Activated CD4-positive, alpha-beta T cell treated with anti-CD3 and anti-CD28 coated beads for 4 hours (primary cell): ENCODE measurements around the gene TMEM252.

Source experiments
- DNase-seq, 2 donors: peaks; one replicate each; pipeline ENCODE4 v3.0.0-alpha.2; 2020

TMEM252 gene, protein sequence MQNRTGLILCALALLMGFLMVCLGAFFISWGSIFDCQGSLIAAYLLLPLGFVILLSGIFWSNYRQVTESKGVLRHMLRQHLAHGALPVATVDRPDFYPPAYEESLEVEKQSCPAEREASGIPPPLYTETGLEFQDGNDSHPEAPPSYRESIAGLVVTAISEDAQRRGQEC

DNA sequence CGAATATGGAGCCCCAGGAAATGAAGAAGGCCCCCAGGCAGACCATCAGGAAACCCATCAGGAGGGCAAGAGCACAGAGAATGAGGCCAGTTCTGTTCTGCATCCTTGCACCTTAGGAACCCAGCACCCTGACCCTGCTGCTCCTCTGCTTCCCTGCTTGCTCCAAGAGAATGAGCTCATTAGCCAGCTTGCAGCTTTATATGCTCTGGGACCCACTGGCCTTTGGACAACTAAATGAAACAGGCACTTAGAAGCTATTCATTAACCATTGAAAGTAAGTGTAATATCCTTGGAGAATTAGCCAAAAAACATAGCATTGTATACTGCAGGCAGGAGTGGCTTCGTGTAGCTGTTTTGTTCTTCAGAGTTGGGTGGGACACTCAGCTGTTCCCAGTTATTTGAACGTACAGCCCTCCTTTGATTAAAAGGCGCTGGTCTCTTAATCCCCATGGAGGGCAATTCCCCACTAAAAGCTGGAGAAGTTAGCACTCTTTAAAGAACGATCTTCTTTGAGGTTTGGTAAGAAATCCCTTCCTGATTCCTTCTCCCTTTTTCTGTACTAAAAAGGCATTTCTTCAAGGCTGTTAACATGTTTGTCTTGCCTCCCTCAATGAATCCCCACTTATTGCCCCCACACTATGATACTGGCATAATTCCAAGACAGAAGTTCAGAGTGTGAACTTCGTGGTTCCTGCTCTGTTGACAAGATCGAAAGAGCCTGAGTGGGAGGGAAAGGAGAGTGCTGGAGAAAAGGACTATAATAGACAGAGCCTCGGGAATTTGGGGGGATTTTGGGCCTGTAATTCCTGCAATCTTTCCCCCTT is at the start of gene TMEM252:
Gene TMEM252, minus strand, starts transcription at position 172 of the 824 bp plus-strand sequence. Its CDS starts 69 bp downstream, at position 103.
- no peak for DNase-seq

DNA sequence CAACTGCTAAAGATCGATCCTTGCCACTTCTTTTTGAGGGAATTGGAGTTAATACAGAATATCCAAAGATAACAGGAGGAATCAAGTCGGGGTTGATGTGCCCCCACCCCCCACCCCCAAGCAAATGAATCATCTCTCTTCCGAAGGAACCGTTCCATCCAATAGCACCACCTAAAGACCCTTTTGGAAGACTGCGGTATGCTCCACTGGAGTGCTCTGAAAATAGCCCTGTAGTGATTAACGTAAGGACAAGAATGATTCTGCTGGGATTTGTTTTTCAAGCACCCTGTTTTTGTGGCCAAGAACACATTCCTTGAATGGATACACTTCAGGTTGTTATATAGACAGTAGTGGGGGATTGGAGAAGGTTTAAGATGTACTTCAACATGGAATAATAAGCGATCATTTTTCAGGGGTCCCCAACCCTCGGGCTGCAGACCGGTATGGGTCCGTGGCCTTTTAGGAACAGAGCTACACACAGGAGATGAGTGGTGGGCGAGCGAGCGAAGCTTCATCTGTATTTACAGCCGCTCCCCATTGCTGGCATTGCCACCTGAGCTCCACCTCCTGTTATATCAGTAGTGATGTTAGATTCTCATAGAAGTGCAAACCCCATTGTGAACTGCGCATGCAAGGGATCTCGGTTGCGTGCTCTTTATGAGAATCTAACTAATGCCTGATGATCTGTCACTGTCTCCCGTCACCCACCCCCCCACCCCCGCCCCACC is 44.5 kb upstream of the TMEM252 start:
- no peak for DNase-seq

DNA sequence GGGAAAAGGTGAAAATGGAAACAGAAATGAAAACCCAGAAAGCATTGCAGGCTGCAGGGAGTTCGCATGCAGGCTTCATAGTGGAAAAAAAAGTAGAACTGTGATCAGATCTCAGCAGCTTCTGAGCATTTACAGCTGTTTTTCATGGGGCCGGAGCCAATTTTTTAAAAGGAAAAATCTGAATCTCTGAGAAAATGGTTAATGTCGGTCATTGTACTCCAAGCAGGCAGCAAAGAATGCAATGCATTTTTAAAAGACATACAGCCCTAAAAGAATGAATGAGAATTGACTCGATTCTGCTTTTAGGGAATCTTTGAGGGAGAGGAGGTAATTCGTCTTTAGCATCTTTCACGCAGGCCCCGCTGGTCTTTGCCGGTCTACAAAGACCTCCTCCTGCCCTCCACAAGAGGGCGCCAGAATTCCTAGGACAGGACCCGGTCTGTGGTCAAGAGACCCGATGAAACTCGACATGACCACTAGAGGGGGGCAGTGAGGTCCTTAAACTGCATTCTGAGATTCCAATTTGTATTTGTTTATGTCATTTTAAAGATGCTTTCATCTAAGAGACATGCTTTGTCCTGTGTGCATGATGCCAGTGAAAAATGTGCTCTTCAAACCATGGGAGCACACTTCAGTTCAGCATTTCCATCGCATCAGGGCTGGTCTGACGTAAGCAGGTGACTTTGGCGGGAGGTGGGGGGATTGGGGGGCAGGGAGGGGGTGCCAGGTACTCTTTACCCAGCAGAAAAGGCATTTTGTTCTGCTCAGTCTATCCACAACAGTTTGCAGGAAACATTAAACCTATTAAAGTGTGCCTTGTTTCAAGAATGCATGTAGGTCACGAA is 43.7 kb upstream of the TMEM252 start:
- peak; percentile 86 to 88 for DNase-seq

DNA sequence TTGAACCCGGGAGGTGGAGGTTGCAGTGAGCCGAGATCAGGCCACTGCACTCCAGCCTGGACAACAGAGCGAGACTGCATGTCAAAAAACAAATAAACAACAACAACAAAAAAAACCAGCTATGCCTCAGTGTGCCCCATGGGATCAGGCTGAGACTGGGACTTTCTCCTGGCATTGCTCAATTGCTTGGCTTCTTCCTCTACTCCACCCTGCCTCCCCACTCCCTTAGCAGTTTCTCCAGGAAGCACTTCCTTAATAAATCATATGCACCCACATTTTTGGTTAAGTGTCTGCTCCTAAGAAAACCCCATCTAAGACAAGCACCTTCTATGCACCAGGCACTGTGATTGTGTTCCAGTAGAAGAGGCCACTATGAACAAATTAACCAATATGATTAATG is 41.0 kb upstream of the TMEM252 start:
- no peak for DNase-seq

DNA sequence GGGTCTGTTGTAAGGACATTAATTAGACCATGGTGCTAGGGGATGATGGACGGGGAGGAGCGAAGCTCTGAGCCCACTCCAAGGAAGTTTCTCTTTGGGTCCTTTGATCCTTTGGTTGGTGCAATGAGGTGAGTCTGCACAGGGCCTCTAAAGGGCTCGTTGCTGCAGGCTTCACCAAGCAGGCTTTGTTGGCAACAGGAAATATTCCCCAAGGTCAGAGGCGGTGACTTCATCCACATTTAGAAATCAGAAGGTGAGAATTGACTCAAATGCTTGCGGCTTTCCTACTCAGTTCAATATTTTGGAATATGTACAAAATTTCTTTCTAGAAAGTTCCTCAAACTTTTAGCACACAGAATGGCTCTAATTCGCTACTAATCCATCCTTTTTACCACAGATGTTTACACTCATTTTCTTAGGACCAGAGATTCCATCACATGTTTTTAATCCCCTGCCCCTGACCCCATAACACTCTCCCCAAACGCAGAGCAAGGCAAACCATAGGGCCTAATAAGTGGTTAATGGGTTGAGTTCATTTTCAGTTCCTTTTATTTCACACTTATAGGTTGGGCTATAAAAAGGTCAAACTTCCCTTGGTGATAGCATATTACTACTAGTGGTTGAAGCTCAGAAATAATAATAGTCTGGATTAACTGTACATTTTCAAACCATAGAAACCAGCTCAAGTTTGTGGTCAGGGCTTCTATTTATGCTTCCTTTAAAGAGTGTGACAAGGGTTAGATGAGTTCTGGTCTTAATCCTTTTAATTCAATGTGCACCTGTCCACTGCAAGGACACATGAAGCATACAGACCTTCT is 37.3 kb upstream of the TMEM252 start:
- no peak for DNase-seq

DNA sequence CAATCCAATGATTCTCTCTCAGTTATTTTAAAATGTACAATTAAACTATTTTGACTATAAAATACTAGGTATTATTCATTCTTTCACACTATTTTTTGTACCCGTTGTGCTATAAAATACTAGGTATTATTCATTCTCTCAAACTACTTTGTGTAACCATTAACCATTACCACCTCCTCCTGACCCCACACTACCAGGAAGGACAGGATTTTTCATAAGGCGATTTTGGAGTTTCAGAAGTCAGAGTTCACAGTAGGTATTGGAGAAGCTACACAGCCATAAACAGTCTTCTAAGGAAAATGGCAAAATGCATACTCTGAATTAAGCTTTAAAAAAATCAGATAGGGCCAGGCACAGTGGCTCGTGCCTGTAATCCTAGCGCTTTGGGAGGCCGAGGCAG is 35.1 kb upstream of the TMEM252 start:
- no peak for DNase-seq

DNA sequence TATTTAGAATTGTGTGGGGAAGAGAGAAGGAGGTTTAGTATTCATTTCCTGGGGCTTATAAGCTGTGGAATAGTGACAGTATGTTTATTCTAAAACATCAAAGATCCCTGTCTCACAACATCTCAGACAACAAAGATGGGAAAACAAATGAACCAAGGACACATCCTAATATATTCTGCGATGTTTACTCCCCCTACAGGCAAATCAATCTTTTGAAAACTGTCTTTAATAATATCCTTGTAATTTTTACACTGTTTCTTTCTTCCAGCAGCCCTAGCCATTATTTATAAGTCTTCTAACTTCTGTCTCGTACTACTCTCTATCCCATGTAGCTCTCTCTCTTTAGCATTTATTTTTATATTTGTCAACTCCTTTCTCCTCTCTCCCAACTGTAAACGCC is 33.5 kb upstream of the TMEM252 start:
- DNase-seq, result no peak

DNA sequence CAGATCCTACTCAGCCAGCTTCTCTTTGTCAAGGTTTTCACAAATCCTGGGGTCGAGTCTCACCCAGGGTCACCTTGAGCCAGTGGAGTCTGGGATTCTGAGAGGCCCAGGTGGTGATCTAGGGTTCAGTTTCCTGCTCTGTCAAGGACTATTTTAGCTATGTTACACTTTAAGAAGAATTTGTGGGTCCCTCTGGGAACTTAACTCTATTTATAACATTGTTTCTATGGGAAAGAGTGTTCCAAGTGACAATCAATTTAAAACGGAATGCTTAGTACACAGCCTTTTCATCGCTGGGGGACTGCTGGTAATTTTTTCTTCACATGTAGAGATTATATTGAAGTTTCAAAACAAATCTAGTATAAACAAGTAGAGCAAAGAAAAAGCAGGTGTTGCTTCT is 26.9 kb upstream of the TMEM252 start:
- DNase-seq, result no peak

DNA sequence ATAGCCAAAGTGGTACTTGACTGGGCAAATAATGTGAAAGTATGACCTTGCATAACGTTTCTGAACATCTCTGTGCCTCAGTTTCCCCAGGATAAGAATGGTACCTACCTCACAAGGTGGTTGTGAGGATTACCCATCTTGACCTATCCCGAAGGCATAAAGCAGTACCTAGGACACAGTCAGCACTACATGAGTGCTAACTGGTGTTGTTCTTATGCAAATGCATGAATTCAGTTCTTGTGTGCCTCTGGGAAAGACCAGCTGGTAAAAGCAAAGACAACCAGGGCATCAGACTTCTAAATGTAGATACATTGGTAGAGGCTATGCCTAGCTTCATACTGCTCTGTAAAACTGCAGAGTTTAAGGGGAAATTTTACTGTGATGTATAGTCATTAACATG is 21.8 kb upstream of the TMEM252 start:
- DNase-seq, result no peak

DNA sequence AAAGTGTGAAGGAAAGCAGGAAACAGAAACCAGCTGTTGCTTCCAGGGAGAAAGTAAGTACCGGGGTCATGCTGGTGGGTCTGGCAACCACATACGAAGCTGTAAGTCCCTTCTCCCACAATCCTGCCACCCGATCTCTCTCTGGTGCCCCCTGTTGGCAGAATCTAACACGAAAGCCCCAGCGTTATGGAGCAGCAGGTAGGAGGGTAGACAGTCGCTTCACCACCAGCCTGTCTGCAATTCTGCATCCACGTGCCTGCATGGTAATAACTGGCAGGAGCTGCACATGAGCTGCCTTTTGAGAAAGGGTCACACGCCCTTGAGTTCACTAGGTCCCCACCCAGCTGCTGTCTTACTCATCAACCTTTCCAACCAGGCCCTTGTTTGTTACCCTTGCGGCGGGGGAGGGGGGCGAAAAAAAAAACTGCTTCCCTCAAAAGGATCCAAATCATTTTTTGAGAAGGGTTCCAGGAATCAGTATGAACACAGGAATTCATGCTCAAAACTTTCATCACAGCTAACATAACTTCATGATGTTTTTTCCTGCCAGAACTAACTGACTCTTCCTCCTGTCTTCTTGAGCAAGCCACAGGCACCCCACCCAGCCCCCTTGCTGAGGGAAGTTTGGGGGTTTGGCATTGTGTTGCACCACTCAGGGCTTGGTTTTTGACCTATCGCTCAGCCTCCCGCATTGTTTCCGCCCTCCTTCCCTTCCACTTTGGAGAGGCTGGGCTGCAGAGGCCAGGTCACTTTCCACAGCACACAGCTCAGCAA is 19.6 kb upstream of the TMEM252 start:
- DNase-seq, result peak; percentile 3 to 41

DNA sequence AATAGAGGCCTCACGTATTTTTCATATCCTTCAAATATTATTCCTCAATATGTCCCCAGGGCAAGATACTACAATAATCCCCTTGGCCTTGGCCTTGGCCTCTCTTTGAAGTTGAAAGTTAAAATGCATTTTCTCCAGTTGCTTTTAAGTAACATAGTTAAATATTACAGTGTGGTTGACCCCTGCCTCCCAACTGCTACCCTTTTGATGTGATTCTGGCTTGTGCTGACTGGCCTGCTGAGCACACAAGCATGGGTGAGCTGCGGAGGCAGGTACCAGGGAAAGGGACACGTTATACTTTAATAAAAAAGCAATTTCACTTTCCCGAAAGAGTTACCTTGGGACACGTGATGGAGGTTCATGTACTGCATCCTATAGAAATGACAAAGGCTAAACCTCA is 17.9 kb upstream of the TMEM252 start:
- DNase-seq, result no peak

DNA sequence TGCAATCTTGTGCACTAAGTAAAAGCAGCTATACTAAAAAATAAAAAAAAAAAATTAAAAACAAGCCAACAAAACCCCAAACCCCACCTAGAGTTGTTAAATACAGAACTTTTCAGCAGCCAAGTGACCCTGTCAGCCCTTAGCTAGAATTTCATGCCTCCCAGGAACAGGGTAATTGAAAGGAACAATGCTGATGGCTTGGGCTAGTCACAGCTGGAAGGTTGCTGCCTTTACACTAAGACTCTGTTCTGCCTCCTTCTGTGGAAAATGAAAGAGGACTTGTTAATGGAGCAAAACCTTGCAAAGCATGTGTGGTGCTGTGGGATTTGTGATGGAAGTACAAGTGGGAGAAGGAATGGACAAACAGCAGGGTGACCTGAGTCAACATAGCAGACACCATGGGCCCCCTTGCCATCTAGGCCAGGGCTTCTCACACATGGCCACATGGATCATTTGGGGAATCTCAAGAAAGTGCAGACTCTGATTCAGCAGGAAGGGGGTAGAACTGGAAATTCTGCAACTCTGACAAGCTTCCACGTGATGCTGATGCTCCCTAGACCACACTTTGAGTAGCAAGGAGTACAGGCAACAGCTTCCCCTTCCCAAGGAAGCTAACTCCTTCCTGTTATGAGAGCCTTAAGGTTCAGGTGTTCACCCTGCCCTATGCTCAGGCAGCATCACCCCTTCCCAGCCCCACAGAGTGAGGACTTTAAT is 14.9 kb upstream of the TMEM252 start:
- no peak for DNase-seq

DNA sequence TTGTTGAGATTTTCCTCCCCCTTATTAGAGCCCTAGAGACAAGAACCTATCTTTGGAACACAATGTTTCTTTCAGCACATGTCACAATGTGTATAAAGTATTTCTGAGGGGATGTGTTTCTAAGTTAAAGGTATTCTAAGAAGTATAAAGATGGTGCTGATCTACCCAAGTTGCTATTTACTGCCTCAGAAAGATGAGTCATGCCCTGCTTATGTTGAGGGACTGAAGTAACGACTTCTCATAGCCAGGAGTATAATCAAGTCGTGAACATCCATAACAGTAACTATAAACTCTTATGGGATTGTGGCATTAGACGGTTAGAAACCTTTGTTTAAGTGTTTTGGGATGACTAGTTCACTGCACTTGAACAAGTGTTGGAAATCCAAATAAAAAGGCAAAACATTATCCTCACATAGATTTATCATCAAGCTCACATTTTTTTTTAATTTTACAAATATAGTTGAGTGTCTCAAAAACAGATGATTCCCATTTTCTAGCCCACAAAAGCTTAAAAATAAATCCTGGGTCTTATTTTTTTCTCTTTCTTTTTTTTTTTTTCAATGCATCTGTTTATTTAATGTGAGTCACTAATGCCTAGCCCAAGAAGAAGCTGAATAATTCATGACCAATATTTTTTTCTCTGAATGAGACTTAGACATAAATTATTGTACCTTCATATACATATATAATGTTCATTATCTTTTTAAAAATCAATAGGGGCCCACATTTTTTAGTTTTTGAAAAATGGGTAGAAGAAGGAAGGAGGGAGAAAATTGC is 12.2 kb upstream of the TMEM252 start:
- DNase-seq, result no peak

DNA sequence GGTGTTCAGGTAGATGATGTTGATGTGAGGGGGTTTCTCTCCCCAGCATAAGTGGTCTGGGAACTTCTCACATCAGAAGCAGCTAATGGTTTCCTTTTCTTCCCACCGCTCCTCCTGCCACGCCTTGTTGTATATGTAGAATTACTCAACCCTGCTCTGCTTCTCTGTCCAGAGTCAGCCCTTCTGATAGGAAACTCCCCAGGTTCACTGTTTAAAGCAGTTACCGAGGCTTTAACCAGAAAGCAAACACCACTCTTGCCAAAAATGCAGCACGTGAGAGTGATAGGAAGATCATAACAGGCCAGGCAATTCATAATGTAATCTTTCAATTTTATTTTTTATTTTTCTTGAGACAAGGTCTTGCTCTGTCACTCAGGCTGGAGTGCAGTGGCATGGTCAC is 10.5 kb upstream of the TMEM252 start:
- no peak for DNase-seq

DNA sequence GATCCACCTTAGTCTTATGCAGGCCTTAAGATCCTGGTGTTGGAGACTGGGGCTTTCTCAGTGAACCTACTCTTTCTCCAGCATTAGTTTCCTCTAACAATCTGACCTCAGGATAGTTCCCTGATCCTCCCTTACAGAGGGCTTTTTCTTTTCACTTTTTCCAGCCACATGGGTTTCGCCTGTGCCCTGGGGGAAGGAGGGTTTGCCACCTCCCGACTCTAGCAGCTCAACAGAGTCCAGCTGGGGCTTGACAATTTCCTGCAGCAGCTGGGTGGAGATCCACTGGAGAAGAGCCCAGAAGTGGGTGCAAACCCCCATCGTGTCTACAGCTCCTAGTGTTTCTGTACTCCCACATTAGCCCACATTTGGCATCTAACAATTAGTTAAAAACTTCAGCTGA is 7.6 kb upstream of the TMEM252 start:
- DNase-seq, result no peak

DNA sequence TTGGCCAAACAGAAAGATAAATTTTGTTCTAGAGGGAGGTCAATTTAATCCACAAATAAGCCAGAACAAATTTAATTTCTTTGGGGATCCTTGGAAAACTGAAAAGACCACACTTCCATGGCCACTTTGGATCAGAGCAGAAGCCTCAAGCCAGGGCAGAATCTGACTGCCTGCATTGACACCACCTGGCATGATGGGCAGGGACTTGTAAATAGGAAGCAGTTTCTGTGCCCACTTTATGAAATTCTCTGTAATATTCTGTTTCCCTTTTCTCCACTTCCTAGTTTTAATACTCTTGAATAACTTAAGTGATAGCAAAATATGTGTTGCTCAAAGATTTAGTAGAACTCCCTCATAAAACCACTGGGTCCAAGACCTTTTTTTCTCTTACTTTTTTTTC is 6.7 kb upstream of the TMEM252 start:
- no peak for DNase-seq

DNA sequence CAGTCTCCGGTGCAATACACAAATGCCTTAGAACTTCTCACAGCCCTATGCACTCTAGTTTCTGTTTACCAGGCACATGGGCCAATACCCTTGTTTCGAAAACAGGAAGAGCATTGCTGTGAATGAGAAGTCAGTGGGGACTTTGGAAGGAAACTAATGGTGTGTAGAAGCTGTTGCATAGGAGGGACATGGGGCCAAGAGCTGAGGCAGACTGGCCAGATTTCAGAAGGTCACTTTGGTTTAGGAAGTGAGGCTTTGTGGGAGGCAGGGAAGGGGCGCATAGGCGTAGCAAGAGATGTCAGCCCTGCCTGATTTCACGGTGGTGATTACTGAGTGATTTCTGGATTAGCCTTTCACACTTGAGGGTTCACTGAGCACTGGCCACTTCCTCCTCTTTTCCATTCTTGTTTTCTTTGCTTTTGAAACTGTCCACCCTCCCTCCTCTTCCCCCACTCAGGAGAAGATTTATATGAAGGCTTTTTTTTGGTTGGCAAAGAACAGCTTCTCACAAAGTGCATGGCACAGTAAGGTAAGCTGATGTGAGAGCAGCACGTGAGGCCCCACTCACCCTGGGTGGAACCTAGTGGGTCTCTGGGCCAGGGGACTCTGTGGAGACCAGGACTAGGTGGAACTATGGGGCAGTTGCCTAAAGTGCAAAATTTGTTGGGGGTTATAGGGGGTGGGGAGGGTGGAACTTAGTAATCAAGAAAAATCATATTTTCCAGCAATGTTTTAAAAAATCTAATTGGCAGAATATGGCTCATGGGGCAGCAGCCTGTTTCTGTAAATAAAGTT is 6.1 kb upstream of the TMEM252 start:
- no peak for DNase-seq

DNA sequence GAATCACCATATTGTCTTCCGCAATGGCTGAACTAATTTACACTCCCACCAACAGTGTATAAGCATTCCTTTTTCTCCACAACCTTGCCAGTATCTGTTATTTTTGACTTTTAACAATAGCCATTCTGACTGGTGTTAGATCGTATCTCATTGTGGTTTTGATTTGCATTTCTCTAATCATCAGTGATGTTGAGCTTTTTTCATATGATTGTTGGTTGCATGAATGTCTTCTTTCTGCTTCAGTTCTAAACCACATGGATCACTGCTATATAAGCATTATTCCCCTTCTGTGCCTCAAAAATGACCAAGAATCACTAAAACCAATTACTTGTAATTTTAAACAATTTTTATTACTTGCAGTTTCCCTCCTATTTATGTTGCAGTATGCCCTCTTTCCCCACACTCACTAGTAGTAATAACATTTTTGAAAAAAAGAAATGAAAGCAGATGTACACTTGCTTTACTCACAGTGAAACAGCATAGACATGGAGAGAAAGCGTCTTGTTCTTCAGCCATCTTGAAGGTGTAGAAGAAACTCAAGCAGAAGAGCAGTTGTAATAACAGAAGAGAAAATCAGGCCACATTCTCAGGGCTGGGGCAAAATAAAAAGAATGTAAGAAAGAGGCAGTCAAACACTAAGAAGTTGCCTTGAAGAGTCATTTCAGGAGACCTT is 4.5 kb upstream of the TMEM252 start:
- DNase-seq, result no peak
